ENCODE measurements around the gene PRKAB1. TPM values are rescaled to one million over a fixed set of nuclear protein-coding genes. Genes with fewer than 3 reads are reported as not detected.

The PRKAB1 gene
- total RNA-seq, 2 experiments from 2014 or later, result 18.6 to 24.2 TPM

DNA sequence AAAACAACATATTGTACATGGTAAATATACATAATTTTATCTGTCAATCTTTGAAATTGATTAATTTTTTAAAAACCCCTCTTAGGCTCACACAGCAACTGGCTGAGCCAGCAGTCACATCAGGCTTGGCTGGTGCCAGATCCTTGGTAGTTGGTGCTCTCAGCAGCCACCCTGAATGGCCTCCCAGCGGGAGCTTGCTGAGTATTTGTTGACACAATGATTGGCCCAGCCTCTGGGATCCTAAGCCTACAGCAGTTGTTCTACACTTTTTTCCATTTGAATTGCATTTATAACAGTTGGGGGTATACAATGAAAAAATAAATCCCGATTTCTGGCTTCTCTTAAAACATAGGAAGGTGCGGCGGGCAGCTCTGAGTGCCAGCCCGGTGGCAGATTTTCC, 11.1 kb downstream of the PRKAB1 start:
- Histone ChIP-seq H3K4me1 (ENCODE audit: insufficient read depth, low read length) (peaks cover 11% of the 10 kb centered on the region), H3K9me3 (ENCODE audit: control insufficient read depth in 1 of 2, insufficient read depth in 1 of 2, low read length in 2 of 2) (no peaks in the 10 kb centered on the region), H3K36me3 (ENCODE audit: insufficient read depth, low read length) (peaks cover 78% of the 10 kb centered on the region), H3K4me3 (ENCODE audit: low read length) (no peak overlapping the region), H3K27me3 (ENCODE audit: control insufficient read depth in 1 of 2, insufficient read depth in 2 of 2, low read length in 2 of 2) (no peaks in the 10 kb centered on the region), H3K27ac (ENCODE audit: low read depth in 1 of 2, low read length in 2 of 2) (no peak overlapping the region)
- no peaks in the 10 kb centered on the region for H3K27me3 Mint-ChIP-seq
- ChIA-PET POLR2A (no interaction called here), CTCF (interaction anchor here (1.1 kb wide), 1 partner anchor 21 kb away, joined by 3 read pairs; no protein-coding TSS in a partner anchor)
- no peak overlapping the region for H3K27ac Mint-ChIP-seq
- H3K4me3 Mint-ChIP-seq, result no peak overlapping the region
- peaks cover 76% of the 10 kb centered on the region for H3K36me3 Mint-ChIP-seq (ENCODE audit: low read depth)
- ATAC-seq (ENCODE audit: poor library complexity) (no peak), DNase-seq (no peak)
- TF ChIP-seq, protein P1, sequence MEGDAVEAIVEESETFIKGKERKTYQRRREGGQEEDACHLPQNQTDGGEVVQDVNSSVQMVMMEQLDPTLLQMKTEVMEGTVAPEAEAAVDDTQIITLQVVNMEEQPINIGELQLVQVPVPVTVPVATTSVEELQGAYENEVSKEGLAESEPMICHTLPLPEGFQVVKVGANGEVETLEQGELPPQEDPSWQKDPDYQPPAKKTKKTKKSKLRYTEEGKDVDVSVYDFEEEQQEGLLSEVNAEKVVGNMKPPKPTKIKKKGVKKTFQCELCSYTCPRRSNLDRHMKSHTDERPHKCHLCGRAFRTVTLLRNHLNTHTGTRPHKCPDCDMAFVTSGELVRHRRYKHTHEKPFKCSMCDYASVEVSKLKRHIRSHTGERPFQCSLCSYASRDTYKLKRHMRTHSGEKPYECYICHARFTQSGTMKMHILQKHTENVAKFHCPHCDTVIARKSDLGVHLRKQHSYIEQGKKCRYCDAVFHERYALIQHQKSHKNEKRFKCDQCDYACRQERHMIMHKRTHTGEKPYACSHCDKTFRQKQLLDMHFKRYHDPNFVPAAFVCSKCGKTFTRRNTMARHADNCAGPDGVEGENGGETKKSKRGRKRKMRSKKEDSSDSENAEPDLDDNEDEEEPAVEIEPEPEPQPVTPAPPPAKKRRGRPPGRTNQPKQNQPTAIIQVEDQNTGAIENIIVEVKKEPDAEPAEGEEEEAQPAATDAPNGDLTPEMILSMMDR (IDR thresholded peaks at IDR 0.05), result no peak
- H3K4me1 Mint-ChIP-seq (ENCODE audit: low read depth), result peaks cover 9% of the 10 kb centered on the region
- H3K9me3 Mint-ChIP-seq, result no peaks in the 10 kb centered on the region
- intact Hi-C loops (cut with DNase I, micrococcal nuclease), result no loop called here

DNA sequence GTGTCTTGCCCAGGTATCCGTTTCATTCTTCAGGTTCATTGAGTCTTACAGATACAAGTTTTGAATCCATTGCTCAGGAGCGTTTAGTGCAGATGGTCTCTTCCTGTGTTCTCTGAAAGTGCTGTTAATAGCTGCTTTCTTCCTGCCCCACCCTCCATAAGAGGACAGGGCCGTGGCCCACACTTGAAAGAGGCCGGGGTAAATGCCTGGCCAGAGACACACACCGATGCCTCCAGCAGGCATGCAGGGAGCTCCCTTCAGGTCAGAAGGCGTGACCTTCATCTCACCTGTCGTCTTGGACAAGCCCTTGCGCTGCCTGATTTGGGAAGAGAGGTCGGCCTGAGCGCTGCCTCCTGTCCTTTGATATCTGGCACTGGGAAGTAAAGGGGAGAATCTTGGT, 11.6 kb downstream of the PRKAB1 start:
- Histone ChIP-seq H3K9me3 (ENCODE audit: control insufficient read depth in 1 of 2, insufficient read depth in 1 of 2, low read length in 2 of 2) (no peaks in the 10 kb centered on the region), H3K4me3 (ENCODE audit: low read length) (no peak overlapping the region), H3K27me3 (ENCODE audit: control insufficient read depth in 1 of 2, insufficient read depth in 2 of 2, low read length in 2 of 2) (no peaks in the 10 kb centered on the region), H3K27ac (ENCODE audit: low read depth in 1 of 2, low read length in 2 of 2) (no peak overlapping the region), H3K4me1 (ENCODE audit: insufficient read depth, low read length) (peaks cover 11% of the 10 kb centered on the region), H3K36me3 (ENCODE audit: insufficient read depth, low read length) (peaks cover 74% of the 10 kb centered on the region)
- intact Hi-C loops (cut with DNase I, micrococcal nuclease), result no loop called here
- ChIA-PET CTCF (interaction anchor here (1.1 kb wide), 1 partner anchor 21 kb away, joined by 3 read pairs; no protein-coding TSS in a partner anchor), POLR2A (no interaction called here)
- Mint-ChIP-seq H3K27ac (no peak overlapping the region), H3K4me1 (ENCODE audit: low read depth) (peaks cover 9% of the 10 kb centered on the region), H3K27me3 (no peaks in the 10 kb centered on the region), H3K4me3 (no peak overlapping the region), H3K9me3 (no peaks in the 10 kb centered on the region), H3K36me3 (ENCODE audit: low read depth) (peaks cover 72% of the 10 kb centered on the region)
- ATAC-seq (ENCODE audit: poor library complexity) (no peak), DNase-seq (no peak)
- TF ChIP-seq, protein P1 (IDR thresholded peaks at IDR 0.05), result no peak

DNA sequence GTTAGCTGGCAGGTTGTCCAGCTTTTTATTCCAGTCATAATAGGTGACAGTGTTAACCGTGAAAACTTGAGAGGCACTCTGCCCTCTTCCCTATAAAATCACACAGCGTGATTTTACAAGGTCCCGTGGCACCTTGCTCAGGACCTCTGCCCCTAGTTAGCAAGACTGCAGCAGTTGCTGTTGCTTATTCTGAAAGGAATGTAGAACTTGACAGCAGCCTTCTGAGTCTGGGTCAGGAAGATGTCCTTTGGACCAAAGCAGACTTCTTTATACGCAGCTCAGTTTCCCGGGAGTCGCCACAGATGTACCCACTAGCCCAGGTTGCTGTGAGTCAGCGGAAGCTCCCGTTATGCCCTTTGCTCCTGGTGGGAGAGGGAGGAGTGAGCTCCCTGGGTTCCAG, 13.2 kb downstream of the PRKAB1 start:
- Histone ChIP-seq H3K27ac (ENCODE audit: low read depth in 1 of 2, low read length in 2 of 2) (no peak overlapping the region), H3K4me1 (ENCODE audit: insufficient read depth, low read length) (peaks cover 11% of the 10 kb centered on the region), H3K27me3 (ENCODE audit: control insufficient read depth in 1 of 2, insufficient read depth in 2 of 2, low read length in 2 of 2) (no peaks in the 10 kb centered on the region), H3K4me3 (ENCODE audit: low read length) (no peak overlapping the region), H3K9me3 (ENCODE audit: control insufficient read depth in 1 of 2, insufficient read depth in 1 of 2, low read length in 2 of 2) (no peaks in the 10 kb centered on the region), H3K36me3 (ENCODE audit: insufficient read depth, low read length) (peaks cover 58% of the 10 kb centered on the region)
- H3K27me3 Mint-ChIP-seq, result no peaks in the 10 kb centered on the region
- DNase-seq (no peak), ATAC-seq (ENCODE audit: poor library complexity) (no peak)
- no peaks in the 10 kb centered on the region for H3K9me3 Mint-ChIP-seq
- intact Hi-C loops (cut with DNase I, micrococcal nuclease), result no loop called here
- POLR2A ChIA-PET, result interaction anchor here (1.3 kb wide), 1 partner anchor 13 kb away, joined by 5 read pairs; the partner anchor contains the start of gene PRKAB1
- peaks cover 9% of the 10 kb centered on the region for H3K4me1 Mint-ChIP-seq (ENCODE audit: low read depth)
- TF ChIP-seq, protein P1 (IDR thresholded peaks at IDR 0.05), result no peak
- no peak overlapping the region for H3K27ac Mint-ChIP-seq
- CTCF ChIA-PET, result no interaction called here
- H3K4me3 Mint-ChIP-seq, result no peak overlapping the region
- peaks cover 56% of the 10 kb centered on the region for H3K36me3 Mint-ChIP-seq (ENCODE audit: low read depth)

Data from CD4-positive, alpha-beta T cell (primary cell).